Gastrocnemius medialis (tissue), 4 donors: Measurements from ENCODE around the gene IL16. TPM values are rescaled to one million over a fixed set of nuclear protein-coding genes. Genes with fewer than 3 reads are reported as not detected.
A peak's percentile ranks its signal among the peaks of the same experiment; 100 is the strongest.

ENCODE experiments used
- ATAC-seq, 2 donors: fragments of 150-250 bp; one replicate each; pipeline ENCODE4 v1.9.1; 2016
- DNase-seq, 2 donors: peaks; one replicate each; pipeline ENCODE4 v3.0.0-alpha.2; 2019
- H3K27ac ChIP-seq, 4 donors: fragments of 200-600 bp; sonication (generic); 1 replicate in 1 of 4; 2 replicates in 3 of 4; pipeline ENCODE4 v1.5.1; 2016 to 2018; ENCODE audit warnings: mild to moderate bottlenecking in 2 of 4, moderate library complexity in 1 of 4
- H3K27me3 ChIP-seq, 3 donors: fragments of 200-600 bp; sonication (generic) in 2 of 3; 1 replicate in 1 of 3; 2 replicates in 2 of 3; pipeline versions ENCODE4 v1.5.1 to v1.6.0; 2016 to 2019; ENCODE audit warnings: mild to moderate bottlenecking in 1 of 3, moderate library complexity in 1 of 3
- H3K36me3 ChIP-seq, 2 donors: fragments of 200-600 bp; sonication (generic) in 1 of 2; one replicate each; pipeline ENCODE4 v1.5.1; 2017 to 2018
- H3K4me1 ChIP-seq, 2 donors: fragments of 200-600 bp; sonication (generic) in 1 of 2; one replicate each; pipeline ENCODE4 v1.5.1; 2016 to 2017; ENCODE audit warnings: mild to moderate bottlenecking in 2 of 2
- H3K4me3 ChIP-seq, 4 donors: fragments of 200-600 bp; sonication (generic) in 3 of 4; 1 replicate in 1 of 4; 2 replicates in 3 of 4; pipeline ENCODE4 v1.5.1; 2016 to 2019; ENCODE audit warnings: mild to moderate bottlenecking in 2 of 4
- H3K9me3 ChIP-seq, 3 donors: fragments of 200-600 bp; sonication (generic) in 2 of 3; 1 replicate in 1 of 3; 2 replicates in 2 of 3; pipeline ENCODE4 v1.5.1; 2016 to 2019
- POLR2A ChIP-seq, 2 donors: fragments of 450-650 bp; IDR thresholded peaks; one replicate each; pipeline ENCODE4 v1.6.1; 2017; ENCODE audit warnings: antibody characterized with exemption in 2 of 2, mild to moderate bottlenecking in 2 of 2, moderate library complexity in 2 of 2
- in situ Hi-C, 4 donors: fragments of 200-750 bp; cut with MboI; loops; one replicate each; pipeline versions ENCODE4 v1.15.0 to v1.8.0; 2017; ENCODE audit warnings: low sequenced_read_pairs in 4 of 4
- intact Hi-C: fragments of 100-400 bp; cut with DNase I; formaldehyde crosslinking; loops from one replicate; pipeline ENCODE4 v1.15.1; 2023; ENCODE audit warnings: low total_unique reads
- total RNA-seq, 4 donors: library from RNA; depleted of rRNA; stranded (reverse); fragments of >200 nt; gene quantifications; one replicate each; pipeline versions ENCODE4 v1.1.0 to v1.2.3, GENCODE V29; 2016
- TF ChIP-seq, protein P1 (sequence below), 5 experiments: fragments of 450-650 bp in 3 of 5; fragments of 200-600 bp in 2 of 5; sonication (generic) in 2 of 5; IDR thresholded peaks in 4 of 5; conservative IDR thresholded peaks in 1 of 5; 1 replicate in 4 of 5; 2 replicates in 1 of 5; pipeline ENCODE4 v1.5.1; 2016 to 2019; ENCODE audit warnings: antibody characterized with exemption in 5 of 5, mild to moderate bottlenecking in 3 of 5, moderate library complexity in 3 of 5

The IL16 gene
- total RNA-seq, 4 donors from 2014 or later, result 3.3 to 4.5 (median 4.3) TPM

DNA sequence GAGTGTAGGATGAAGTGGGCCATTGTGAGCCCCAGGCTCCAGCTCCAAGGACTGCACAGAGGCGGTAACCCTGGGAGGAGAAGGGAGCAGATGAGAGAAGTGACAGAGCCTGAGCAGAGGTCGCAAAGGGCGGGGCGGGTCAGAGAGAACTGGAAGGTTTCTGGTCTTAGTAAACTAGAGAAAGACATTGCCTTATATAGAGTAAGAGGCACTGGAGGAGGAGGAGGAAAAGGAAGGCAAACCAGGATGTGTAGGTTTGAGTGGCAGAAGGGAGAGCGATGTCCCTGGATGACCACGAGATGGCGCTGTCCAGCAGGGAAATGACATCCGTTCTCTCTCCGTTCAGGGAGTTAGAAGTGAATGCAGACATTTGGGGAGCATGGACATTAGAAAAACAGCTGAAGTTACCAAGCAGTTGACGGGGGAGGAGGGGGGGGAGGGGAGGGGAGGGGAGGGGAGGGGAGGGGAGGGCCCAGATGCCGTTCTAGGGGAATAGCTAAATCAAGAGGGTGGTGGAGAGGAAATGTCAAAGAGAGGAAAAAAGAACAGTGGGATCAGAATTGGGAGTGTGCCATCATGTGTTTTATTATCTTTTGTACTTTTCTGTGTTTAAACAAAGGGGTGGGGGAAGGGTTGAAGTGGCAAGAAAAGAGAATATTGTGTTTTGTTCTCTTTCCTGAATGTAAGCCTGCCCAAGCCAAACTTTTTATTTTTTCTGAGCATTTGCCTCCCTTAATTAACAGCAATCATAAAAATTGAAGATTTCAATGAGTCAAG, 78.4 kb downstream of the IL16 start:
- no peaks in the 10 kb centered on the region for H3K9me3 ChIP-seq
- H3K27ac ChIP-seq, result no peak overlapping the region
- no peaks in the 10 kb centered on the region for H3K4me1 ChIP-seq
- DNase-seq (peak; percentile 32 to 33), ATAC-seq (peak; percentile 68 to 82)
- no peaks in the 10 kb centered on the region for H3K27me3 ChIP-seq
- in situ Hi-C loops, result loop anchor here in 3 of 4 donors (5.0 to 25.0 kb wide), 5 partner anchors 60 to 813 kb away; partner anchors contain the start of gene MESD (in 1 of the 3)
- no peaks in the 10 kb centered on the region for H3K36me3 ChIP-seq
- H3K4me3 ChIP-seq, result no peak overlapping the region
- intact Hi-C loops, result loop anchor here (1.0 to 5.0 kb wide), 2 partner anchors 62 to 125 kb away; no protein-coding TSS in a partner anchor
- TF ChIP-seq, protein P1, sequence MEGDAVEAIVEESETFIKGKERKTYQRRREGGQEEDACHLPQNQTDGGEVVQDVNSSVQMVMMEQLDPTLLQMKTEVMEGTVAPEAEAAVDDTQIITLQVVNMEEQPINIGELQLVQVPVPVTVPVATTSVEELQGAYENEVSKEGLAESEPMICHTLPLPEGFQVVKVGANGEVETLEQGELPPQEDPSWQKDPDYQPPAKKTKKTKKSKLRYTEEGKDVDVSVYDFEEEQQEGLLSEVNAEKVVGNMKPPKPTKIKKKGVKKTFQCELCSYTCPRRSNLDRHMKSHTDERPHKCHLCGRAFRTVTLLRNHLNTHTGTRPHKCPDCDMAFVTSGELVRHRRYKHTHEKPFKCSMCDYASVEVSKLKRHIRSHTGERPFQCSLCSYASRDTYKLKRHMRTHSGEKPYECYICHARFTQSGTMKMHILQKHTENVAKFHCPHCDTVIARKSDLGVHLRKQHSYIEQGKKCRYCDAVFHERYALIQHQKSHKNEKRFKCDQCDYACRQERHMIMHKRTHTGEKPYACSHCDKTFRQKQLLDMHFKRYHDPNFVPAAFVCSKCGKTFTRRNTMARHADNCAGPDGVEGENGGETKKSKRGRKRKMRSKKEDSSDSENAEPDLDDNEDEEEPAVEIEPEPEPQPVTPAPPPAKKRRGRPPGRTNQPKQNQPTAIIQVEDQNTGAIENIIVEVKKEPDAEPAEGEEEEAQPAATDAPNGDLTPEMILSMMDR (IDR thresholded peaks at IDR 0.05 in 4 of 5, conservative IDR thresholded peaks at IDR 0.05 in 1 of 5), result peak; percentile 58 to 80 (median 76)
- TF ChIP-seq POLR2A (IDR thresholded peaks at IDR 0.05), result no peak

DNA sequence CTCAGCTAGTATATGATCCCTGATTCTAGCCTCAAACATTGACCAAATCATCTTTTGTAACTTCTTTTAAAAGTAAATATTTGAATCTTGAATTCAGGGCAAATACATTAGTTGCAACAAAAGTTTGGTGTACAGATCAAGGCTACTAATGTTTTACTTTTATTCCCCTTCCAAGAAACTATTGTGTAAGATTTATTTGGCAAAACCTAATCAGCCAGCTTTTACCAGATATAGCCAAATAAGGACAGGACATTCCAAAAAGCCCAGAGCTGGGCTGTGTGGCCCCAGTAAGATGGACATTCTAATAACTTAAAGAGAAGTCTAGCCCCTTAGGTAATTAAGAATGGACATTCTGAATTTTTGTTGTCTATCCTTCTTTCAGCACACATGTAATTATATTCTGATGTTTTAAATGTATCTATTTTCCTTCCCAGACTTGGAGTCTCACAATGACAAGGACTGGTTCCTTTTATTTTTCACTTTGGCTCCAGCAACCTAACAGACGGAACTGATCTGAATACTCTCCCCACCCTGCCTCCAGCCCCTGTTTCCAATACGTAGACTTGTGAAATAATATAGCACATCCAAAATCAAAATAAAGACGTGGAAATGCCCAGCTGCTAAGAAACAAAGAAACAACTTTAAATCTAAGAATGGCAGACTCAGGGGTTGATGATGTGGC, 79.2 kb downstream of the IL16 start:
- intact Hi-C loops, result loop anchor here (1.0 to 5.0 kb wide), 2 partner anchors 61 to 124 kb away; no protein-coding TSS in a partner anchor
- H3K36me3 ChIP-seq, result no peaks in the 10 kb centered on the region
- H3K4me1 ChIP-seq, result no peaks in the 10 kb centered on the region
- in situ Hi-C loops, result loop anchor here in 3 of 4 donors (5.0 to 10.0 kb wide), 3 partner anchors 59 to 126 kb away; no protein-coding TSS in a partner anchor
- H3K4me3 ChIP-seq, result no peak overlapping the region
- no peaks in the 10 kb centered on the region for H3K9me3 ChIP-seq
- DNase-seq (no peak), ATAC-seq (no peak)
- TF ChIP-seq, protein P1 (IDR thresholded peaks at IDR 0.05 in 4 of 5, conservative IDR thresholded peaks at IDR 0.05 in 1 of 5), result no peak
- H3K27ac ChIP-seq, result no peak overlapping the region
- no peaks in the 10 kb centered on the region for H3K27me3 ChIP-seq

DNA sequence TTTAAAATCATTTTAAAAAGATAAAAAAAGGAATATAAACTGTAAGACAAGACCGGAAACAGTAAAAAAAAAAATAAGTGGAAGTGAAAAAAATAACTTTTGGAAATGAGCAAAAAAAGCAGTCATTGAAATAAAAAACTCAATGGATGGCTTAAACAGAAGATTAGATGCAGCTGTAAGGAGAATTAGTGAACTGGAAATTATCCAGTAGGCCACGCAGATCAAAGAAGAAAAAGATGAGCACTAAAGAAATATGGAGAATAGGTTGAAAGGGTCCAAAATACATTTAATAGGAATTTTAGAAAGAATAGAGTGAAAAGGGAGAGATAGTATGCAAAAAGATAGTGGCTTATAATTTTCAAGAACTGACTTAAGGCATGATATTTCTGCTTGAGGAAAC, 80.3 kb downstream of the IL16 start:
- no peaks in the 10 kb centered on the region for H3K4me1 ChIP-seq
- DNase-seq, result no peak
- no peaks in the 10 kb centered on the region for H3K9me3 ChIP-seq
- in situ Hi-C loops, result loop anchor here in 3 of 4 donors (5.0 to 10.0 kb wide), 3 partner anchors 58 to 125 kb away; no protein-coding TSS in a partner anchor
- H3K4me3 ChIP-seq, result no peak overlapping the region
- ATAC-seq, result no peak
- TF ChIP-seq, protein P1 (IDR thresholded peaks at IDR 0.05 in 4 of 5, conservative IDR thresholded peaks at IDR 0.05 in 1 of 5), result no peak
- no peak for TF ChIP-seq POLR2A (IDR thresholded peaks at IDR 0.05)
- no peaks in the 10 kb centered on the region for H3K27me3 ChIP-seq
- H3K36me3 ChIP-seq, result no peaks in the 10 kb centered on the region
- no peak overlapping the region for H3K27ac ChIP-seq
- intact Hi-C loops, result loop anchor here (5.0 kb wide), 1 partner anchor 60 kb away; no protein-coding TSS in a partner anchor

DNA sequence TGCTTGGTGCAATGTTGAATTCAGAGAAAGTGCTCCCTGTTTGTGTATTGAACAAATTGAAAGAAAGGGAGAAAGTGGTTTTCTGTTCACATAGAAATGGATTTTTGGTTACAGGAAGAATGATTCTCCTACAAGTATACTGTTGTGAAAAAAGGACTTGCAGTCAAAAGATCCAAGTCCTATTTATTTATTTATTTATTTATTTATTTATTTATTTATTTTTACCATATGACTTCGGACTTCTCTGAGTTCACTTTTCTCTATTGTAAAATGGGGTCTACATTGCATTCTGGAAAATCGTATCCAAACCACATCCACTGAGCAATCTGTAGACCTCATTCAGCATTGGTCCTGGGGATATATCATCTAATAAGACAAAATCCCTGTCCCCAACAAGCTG, 81.2 kb downstream of the IL16 start:
- Histone ChIP-seq H3K4me1 (no peaks in the 10 kb centered on the region), H3K27ac (no peak overlapping the region), H3K4me3 (no peak overlapping the region), H3K9me3 (no peaks in the 10 kb centered on the region), H3K36me3 (no peaks in the 10 kb centered on the region), H3K27me3 (no peaks in the 10 kb centered on the region)
- in situ Hi-C loops (loop anchor here in 3 of 4 donors (5.0 to 10.0 kb wide), 3 partner anchors 57 to 124 kb away; no protein-coding TSS in a partner anchor), intact Hi-C loops (loop anchor here (5.0 kb wide), 1 partner anchor 59 kb away; no protein-coding TSS in a partner anchor)
- no peak for DNase-seq
- ATAC-seq, result no peak
- no peak for TF ChIP-seq POLR2A (IDR thresholded peaks at IDR 0.05)
- TF ChIP-seq, protein P1 (IDR thresholded peaks at IDR 0.05 in 4 of 5, conservative IDR thresholded peaks at IDR 0.05 in 1 of 5), result no peak
